OCI-LY7 (cell line): Measurements from ENCODE around the gene ABLIM1. TPM values are rescaled to one million over a fixed set of nuclear protein-coding genes. Genes with fewer than 3 reads are reported as not detected.

Source experiments
- BruUV-seq: library from RNA; stranded (reverse); fragments of 400-500 nt; replicated peaks from 2 replicates; lab custom pipeline; 2021; lab: Mats Ljungman, UMichigan
- CTCF ChIA-PET: fragments of 300-600 bp; sonication (Branson Sonifier 250); formaldehyde crosslinking; loops from one replicate; lab custom pipeline; 2022; ENCODE audit warnings: antibody characterized with exemption; ENCODE audit not compliant: unreplicated experiment; lab: Charles Lee
- POLR2A ChIA-PET: fragments of 300-600 bp; sonication (Branson Sonifier 250); formaldehyde crosslinking; loops from one replicate; lab custom pipeline; 2022; ENCODE audit warnings: antibody characterized with exemption; lab: Charles Lee
- DNase-seq: peaks from one replicate; pipeline ENCODE4 v3.0.0-alpha.2; 2015; ENCODE audit warnings: low spot score
- H2AFZ ChIP-seq: fragments of 200-600 bp; sonication (generic), shearing (Covaris generic); 2 replicates; pipeline ENCODE4 v1.6.1; 2014; ENCODE audit warnings: mild to moderate bottlenecking, antibody characterized with exemption, low read length, moderate library complexity
- H3K27ac ChIP-seq: fragments of 200-600 bp; sonication (generic); 2 replicates; pipeline ENCODE4 v1.5.1; 2014; ENCODE audit warnings: mixed run types, low read depth, mild to moderate bottlenecking, moderate library complexity, low read length, inconsistent platforms; ENCODE audit not compliant: poor library complexity, severe bottlenecking
- H3K36me3 ChIP-seq: fragments of 200-600 bp; sonication (generic); 2 replicates; pipeline ENCODE4 v1.6.1; 2014; ENCODE audit warnings: mild to moderate bottlenecking, antibody characterized with exemption, low read length, moderate library complexity, mixed read lengths; ENCODE audit not compliant: insufficient read depth
- H3K4me1 ChIP-seq: fragments of 200-600 bp; sonication (generic); 2 replicates; pipeline ENCODE4 v1.5.1; 2014; ENCODE audit warnings: mild to moderate bottlenecking, low read length; ENCODE audit not compliant: insufficient read depth, poor library complexity, severe bottlenecking
- H3K4me2 ChIP-seq: fragments of 200-600 bp; sonication (generic); 2 replicates; pipeline ENCODE4 v1.6.1; 2014; ENCODE audit warnings: mild to moderate bottlenecking, low read length
- H3K4me3 ChIP-seq: fragments of 200-600 bp; sonication (generic); 2 replicates; pipeline ENCODE4 v1.5.1; 2014; ENCODE audit warnings: mild to moderate bottlenecking, low read depth, low read length; ENCODE audit not compliant: poor library complexity, severe bottlenecking
- H3K79me2 ChIP-seq: fragments of 200-600 bp; sonication (generic); 2 replicates; pipeline ENCODE4 v1.6.1; 2016; ENCODE audit warnings: low read depth, mild to moderate bottlenecking, low read length, moderate library complexity, mixed read lengths; ENCODE audit not compliant: insufficient read depth
- H3K9me2 ChIP-seq: fragments of 200-600 bp; sonication (generic); 2 replicates; pipeline ENCODE4 v1.6.1; 2016; ENCODE audit warnings: mild to moderate bottlenecking, low read length, mixed read lengths; ENCODE audit not compliant: insufficient read depth
- H3K9me3 ChIP-seq: fragments of 200-600 bp; sonication (generic); 2 replicates; pipeline ENCODE4 v1.6.1; 2014; ENCODE audit warnings: mild to moderate bottlenecking, mixed run types, low read length, mixed read lengths
- H4K20me1 ChIP-seq: fragments of 200-600 bp; sonication (generic); 2 replicates; pipeline ENCODE4 v1.6.1; 2014; ENCODE audit warnings: mild to moderate bottlenecking, antibody characterized with exemption, low read length, moderate library complexity, mixed read lengths; ENCODE audit not compliant: insufficient read depth
- EZH2phosphoT487 ChIP-seq: fragments of 200-600 bp; sonication (generic); IDR thresholded peaks from 2 replicates; pipeline ENCODE4 v1.6.1; 2018; ENCODE audit warnings: low read depth, borderline replicate concordance, mild to moderate bottlenecking, mixed run types, antibody characterized with exemption, low read length, moderate library complexity, mixed read lengths
- intact Hi-C: fragments of 100-400 bp; cut with micrococcal nuclease; formaldehyde crosslinking; loops from one replicate; pipeline ENCODE4 v1.10.0; 2022; ENCODE audit not compliant: unreplicated experiment
- total RNA-seq, 2 experiments: library from RNA; depleted of rRNA in 1 of 2; stranded (reverse); fragments of >200 nt in 1 of 2; shearing (Covaris generic) in 1 of 2; gene quantifications; 2 replicates each; pipeline ENCODE4 v1.2.3, GENCODE V29; 2014 to 2022
- TF ChIP-seq, protein P1 (sequence below): fragments of 200-600 bp; sonication (generic); conservative IDR thresholded peaks from 2 replicates; pipeline ENCODE4 v1.5.1; 2014; ENCODE audit warnings: mild to moderate bottlenecking, antibody characterized with exemption, low read length, moderate library complexity, mixed read lengths

ABLIM1 gene
- total RNA-seq, 2 experiments from 2014 or later, result 94.2 to 268 TPM

DNA sequence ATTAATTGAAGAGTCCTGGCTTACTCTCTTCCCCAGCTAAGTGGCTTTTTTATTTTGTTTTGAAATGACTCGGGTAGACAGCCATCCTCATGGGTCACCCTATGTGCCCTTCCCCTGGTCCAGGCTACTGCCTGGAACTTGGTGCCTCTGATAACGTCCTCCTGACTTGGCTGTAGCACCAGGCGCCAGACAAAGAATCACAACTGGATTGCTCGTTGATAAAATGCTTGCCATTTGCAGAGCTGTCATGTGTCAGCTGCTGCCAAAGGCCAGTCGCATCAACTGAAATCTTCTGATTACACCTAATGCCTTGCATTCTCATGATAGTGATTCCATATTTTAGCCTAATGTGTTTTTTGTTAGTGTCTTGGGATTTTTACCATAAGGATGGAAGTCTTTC lies 27.4 kb upstream of the ABLIM1 start:
- intact Hi-C loops, result no loop called here
- no peak overlapping the region for H3K4me2 ChIP-seq

DNA sequence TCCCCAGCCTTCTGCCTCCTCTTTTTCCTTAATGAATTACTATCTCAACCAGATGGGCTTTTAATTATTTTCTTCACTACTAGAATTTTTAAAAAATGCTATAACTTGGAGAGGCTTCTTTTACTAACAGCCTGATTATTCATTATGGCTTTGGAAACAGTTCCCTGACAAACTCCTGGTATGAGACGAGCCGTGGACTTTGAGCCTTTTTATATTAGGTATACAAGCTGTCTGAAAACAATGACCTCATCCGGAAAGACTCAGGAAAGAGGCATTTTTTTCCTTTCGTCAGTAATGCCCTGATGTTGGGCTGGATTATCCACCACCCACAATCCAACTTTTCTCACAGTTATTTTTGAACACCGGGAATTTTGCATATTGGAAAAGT lies 26.7 kb upstream of the ABLIM1 start:
- no peak for DNase-seq
- Histone ChIP-seq H3K9me3 (no peaks in the 10 kb centered on the region), H3K4me2 (no peak overlapping the region), H3K27ac (no peak overlapping the region), H3K4me3 (no peak overlapping the region), H3K79me2 (no peaks in the 10 kb centered on the region), H3K4me1 (no peaks in the 10 kb centered on the region), H3K36me3 (no peaks in the 10 kb centered on the region), H2AFZ (no peak overlapping the region), H3K9me2 (no peaks in the 10 kb centered on the region), H4K20me1 (no peaks in the 10 kb centered on the region)
- POLR2A ChIA-PET, result no interaction called here
- CTCF ChIA-PET, result no interaction called here
- BruUV-seq, result no TSS peak
- TF ChIP-seq, protein P1, sequence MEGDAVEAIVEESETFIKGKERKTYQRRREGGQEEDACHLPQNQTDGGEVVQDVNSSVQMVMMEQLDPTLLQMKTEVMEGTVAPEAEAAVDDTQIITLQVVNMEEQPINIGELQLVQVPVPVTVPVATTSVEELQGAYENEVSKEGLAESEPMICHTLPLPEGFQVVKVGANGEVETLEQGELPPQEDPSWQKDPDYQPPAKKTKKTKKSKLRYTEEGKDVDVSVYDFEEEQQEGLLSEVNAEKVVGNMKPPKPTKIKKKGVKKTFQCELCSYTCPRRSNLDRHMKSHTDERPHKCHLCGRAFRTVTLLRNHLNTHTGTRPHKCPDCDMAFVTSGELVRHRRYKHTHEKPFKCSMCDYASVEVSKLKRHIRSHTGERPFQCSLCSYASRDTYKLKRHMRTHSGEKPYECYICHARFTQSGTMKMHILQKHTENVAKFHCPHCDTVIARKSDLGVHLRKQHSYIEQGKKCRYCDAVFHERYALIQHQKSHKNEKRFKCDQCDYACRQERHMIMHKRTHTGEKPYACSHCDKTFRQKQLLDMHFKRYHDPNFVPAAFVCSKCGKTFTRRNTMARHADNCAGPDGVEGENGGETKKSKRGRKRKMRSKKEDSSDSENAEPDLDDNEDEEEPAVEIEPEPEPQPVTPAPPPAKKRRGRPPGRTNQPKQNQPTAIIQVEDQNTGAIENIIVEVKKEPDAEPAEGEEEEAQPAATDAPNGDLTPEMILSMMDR, result no peak
- TF ChIP-seq EZH2phosphoT487, result no peak
- intact Hi-C loops, result no loop called here

More for the DNA sequence above, 27.4 kb upstream of the ABLIM1 start:
- no TSS peak for BruUV-seq
- TF ChIP-seq, protein P1, result no peak
- no peak for TF ChIP-seq EZH2phosphoT487
- no peaks in the 10 kb centered on the region for H3K36me3 ChIP-seq
- no peaks in the 10 kb centered on the region for H3K4me1 ChIP-seq
- POLR2A ChIA-PET, result no interaction called here
- H2AFZ ChIP-seq, result no peak overlapping the region
- CTCF ChIA-PET, result no interaction called here
- no peaks in the 10 kb centered on the region for H3K9me3 ChIP-seq
- no peak overlapping the region for H3K4me3 ChIP-seq
- no peaks in the 10 kb centered on the region for H4K20me1 ChIP-seq
- no peaks in the 10 kb centered on the region for H3K9me2 ChIP-seq
- H3K27ac ChIP-seq, result no peak overlapping the region
- H3K79me2 ChIP-seq, result no peaks in the 10 kb centered on the region
- DNase-seq, result no peak

DNA sequence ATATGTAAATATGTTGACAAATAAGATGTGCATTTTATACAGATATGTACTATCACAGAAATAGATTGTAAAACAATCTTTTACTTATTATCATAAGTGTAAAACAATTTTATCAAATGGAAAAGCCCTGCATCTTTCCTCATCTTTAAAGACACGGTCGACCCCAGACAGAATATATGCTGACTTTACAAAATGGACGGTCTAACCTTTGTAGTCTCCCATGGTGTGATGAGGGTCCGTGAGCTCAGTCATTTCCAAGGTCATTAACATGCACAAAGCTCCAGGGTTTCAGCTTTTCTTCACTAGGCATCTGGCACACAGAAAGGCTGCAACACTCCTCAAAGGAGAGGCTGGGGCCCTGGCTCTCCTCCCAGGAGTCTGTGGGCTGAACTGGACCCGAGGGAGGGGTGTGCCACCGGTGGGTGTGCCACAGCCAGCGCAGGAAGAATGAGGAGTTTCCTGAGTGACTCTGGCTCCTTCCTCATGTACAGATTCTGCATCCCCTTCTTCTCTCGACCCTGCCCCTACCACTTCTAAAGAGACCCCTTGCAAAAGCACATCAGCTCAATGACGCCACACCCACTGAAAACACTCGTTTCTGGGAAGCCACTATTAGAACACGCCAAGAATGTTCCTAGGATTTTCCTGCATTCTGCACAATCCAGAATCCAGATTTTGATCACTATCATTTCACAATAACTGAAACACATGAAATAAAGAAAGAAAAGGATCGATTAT lies 26.2 kb upstream of the ABLIM1 start:
- no peaks in the 10 kb centered on the region for H3K4me1 ChIP-seq
- no peaks in the 10 kb centered on the region for H3K9me2 ChIP-seq
- no peaks in the 10 kb centered on the region for H4K20me1 ChIP-seq
- no TSS peak for BruUV-seq
- no peaks in the 10 kb centered on the region for H3K9me3 ChIP-seq
- no peak for TF ChIP-seq EZH2phosphoT487
- TF ChIP-seq, protein P1, result no peak
- intact Hi-C loops, result no loop called here
- no peak overlapping the region for H2AFZ ChIP-seq
- no peak overlapping the region for H3K27ac ChIP-seq
- no peak overlapping the region for H3K4me3 ChIP-seq
- no peak for DNase-seq
- ChIA-PET CTCF (no interaction called here), POLR2A (no interaction called here)
- no peak overlapping the region for H3K4me2 ChIP-seq
- no peaks in the 10 kb centered on the region for H3K79me2 ChIP-seq
- no peaks in the 10 kb centered on the region for H3K36me3 ChIP-seq
